Measurements from ENCODE around the gene PTPRN2. TPM values are rescaled to one million over a fixed set of nuclear protein-coding genes. Genes with fewer than 3 reads are reported as not detected.

The PTPRN2 gene
- total RNA-seq, 2 donors from 2014 or later: 0.35 to 0.61 TPM

DNA sequence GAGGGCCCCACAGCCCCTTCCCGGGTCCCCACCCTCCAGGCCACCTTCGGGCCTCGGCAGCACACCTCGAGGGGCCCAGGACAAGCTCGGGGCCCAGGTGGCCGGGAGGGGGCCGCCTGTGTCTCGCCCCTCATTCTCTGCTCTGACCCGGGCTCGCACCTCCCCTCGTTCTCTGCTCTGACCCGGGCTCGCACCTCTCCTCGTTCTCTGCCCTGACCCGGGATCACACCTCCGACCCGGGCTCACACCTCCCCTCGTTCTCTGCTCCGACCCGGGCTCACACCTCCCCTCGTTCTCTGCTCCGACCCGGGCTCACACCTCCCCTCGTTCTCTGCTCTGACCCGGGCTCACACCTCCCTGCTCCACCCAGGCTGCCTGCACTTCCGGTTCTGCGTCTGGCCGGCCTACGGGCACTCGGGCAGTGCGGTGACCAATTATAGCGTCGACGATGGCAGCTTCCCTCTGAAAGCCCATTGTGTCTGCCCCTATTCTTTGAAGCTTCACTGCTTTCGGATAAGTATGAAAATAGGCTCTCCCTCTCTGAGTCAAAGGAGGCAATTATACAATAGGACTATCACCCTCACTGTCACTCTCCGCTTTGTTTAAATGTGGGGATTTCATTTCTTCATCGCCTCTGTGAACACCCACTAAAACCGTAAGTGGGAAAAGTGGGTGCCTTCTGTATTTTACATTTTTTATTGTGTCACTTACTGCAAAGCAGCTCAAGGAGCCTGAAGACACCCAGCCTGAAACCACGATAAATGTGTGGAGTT lies 793.5 kb downstream of the PTPRN2 start:
- no peak for ATAC-seq
- DNase-seq (ENCODE audit: low spot score in 2 of 2): no peak
- Mint-ChIP-seq H3K9me3 (no peaks in the 10 kb centered on the region), H3K27ac (no peak overlapping the region), H3K36me3 (no peaks in the 10 kb centered on the region)

DNA sequence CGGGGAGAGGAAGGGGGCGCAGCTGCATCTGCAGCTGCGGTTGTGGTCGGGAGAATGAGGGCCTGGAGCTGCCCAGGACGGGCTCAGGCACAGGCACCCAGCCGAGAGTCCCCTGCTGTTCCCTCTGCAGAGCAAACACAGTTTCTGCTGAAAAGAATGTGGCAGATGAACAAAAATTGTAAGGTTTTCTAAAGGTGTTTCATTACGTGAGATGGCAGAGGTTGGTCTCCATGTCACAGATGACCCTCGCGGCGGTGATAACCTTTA lies 794.6 kb downstream of the PTPRN2 start:
- DNase-seq (ENCODE audit: low spot score in 2 of 2) (no peak), ATAC-seq (no peak)
- Mint-ChIP-seq H3K36me3 (no peaks in the 10 kb centered on the region), H3K27ac (no peak overlapping the region), H3K9me3 (no peaks in the 10 kb centered on the region)

DNA sequence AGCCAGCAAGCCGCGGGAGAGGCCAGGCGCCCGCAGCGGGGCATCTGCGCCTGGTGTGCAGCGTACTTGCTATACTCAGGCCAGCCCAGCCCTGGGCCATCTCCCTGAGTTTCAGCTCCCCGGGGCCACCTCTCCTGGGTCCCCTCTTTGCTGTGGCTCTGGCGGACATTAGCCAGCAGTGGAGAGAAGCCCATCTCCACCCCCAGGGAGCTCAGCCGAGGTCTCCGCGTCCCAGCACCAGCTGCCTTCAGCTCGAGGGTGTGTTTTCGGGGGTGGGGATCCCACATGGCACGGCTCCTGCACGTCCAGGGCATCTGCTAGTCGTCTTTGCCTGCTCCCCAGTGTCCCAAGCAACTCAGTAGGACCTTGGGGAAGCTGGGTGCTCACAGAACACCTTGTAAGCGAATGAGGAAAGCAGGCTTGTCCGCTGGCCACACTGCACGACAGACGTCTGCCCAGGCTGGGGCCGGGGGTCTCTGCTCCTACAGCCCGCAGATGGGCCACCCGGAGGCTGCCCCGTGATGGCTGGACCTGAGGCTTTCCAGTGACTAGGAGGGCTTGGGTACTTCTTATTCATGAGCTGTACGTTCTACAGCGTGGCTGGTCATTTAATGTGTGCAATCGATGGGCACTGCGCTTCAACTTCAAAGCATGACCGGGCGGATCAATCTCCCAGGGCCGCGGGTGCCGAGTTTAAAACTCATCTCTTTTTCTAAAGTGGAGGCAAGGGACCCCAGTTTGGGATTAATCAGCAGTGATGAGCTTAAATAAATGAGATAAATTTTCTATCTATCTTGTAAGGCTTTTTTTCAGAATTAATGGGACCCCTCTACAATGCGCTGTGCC lies 795.2 kb downstream of the PTPRN2 start:
- no peak overlapping the region for H3K27ac Mint-ChIP-seq
- ATAC-seq: no peak
- no peaks in the 10 kb centered on the region for H3K9me3 Mint-ChIP-seq
- H3K36me3 Mint-ChIP-seq: no peaks in the 10 kb centered on the region
- no peak for DNase-seq (ENCODE audit: low spot score in 2 of 2)

DNA sequence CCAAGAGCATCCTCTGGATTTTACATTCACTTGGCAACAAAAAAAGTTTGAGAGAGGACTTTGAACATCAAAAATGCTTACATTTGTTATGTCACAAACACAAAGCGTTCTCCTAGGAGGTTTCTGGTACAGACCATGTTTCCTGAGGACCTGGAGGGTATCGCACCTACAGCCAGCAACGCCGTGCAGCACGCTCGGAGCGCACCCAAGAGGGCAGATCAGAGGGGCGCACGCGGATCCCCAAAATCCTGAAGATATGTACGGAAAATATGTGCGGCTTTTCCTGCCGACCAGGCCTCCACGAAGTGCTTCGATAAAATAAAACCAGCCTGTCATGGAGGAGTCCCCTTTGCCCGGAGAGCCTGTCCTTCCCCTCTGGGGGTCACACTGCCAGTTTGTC lies 796.0 kb downstream of the PTPRN2 start:
- Mint-ChIP-seq H3K27ac (no peak overlapping the region), H3K9me3 (no peaks in the 10 kb centered on the region), H3K36me3 (no peaks in the 10 kb centered on the region)
- no peak for DNase-seq (ENCODE audit: low spot score in 2 of 2)
- no peak for ATAC-seq

DNA sequence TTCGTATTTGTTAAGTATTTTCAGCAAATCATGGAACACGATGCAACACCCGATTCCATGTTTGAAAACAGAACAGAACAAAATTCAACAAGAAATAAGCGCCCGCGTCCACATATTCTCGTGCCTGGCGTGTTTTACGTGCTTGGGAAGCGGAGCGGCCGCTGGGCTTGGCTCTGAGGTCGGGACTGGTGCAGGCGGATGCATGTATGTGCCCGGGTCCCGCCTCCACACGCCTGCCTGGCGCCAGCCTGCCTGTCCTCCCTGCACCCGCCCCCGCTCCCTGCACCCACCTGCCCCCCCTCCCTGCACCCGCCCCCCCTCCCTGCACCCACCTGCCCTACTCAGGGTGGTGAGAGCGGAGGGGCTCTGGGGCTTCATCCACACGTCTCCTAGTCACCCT lies 796.4 kb downstream of the PTPRN2 start:
- Mint-ChIP-seq H3K9me3 (no peaks in the 10 kb centered on the region), H3K36me3 (no peaks in the 10 kb centered on the region), H3K27ac (no peak overlapping the region)
- DNase-seq (ENCODE audit: low spot score in 2 of 2) (no peak), ATAC-seq (no peak)

DNA sequence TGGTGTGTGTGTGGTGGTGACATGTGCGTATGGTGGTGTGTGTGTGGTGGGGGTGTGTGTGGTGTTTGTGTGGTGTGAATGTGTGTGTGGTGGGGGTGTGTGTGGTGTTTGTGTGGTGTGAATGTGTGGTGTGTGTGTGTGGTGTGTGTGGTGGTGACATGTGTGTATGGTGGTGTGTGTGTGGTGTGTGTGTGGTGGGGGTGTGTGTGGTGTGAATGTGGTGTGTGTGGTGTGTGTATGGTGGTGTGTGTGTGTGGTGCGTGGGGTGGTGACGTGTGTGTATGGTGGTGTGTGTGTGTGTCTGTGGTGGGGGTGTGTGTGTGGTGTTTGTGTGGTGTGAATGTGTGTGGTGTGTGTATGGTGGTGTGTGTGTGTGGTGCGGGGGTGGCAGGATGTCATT lies 797.7 kb downstream of the PTPRN2 start:
- no peaks in the 10 kb centered on the region for H3K9me3 Mint-ChIP-seq
- ATAC-seq (peak in 1 of 2 donors; percentile 11), DNase-seq (ENCODE audit: low spot score in 2 of 2) (no peak)
- no peak overlapping the region for H3K27ac Mint-ChIP-seq
- no peaks in the 10 kb centered on the region for H3K36me3 Mint-ChIP-seq

DNA sequence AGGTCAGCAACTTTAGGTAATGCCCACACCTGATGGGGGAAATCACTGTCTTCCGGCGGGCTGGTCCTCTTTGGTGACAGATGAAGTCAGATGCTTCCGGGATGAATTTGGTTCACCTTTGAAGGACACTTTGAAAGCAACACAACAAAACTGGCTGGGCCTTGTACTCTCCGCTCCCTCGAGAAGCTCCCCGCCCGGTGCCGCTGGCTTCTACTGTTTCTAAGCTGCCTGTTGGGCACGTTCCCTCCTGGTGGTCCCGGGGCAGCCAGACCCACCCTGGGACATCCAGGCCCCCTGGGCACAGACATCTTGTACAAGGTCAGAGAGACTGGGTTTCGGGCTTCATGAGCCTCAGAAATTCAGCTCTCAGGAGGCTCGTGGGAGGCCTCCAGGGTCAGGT lies 798.5 kb downstream of the PTPRN2 start:
- no peak for ATAC-seq
- Mint-ChIP-seq H3K9me3 (no peaks in the 10 kb centered on the region), H3K36me3 (no peaks in the 10 kb centered on the region), H3K27ac (no peak overlapping the region)
- DNase-seq (ENCODE audit: low spot score in 2 of 2): no peak

DNA sequence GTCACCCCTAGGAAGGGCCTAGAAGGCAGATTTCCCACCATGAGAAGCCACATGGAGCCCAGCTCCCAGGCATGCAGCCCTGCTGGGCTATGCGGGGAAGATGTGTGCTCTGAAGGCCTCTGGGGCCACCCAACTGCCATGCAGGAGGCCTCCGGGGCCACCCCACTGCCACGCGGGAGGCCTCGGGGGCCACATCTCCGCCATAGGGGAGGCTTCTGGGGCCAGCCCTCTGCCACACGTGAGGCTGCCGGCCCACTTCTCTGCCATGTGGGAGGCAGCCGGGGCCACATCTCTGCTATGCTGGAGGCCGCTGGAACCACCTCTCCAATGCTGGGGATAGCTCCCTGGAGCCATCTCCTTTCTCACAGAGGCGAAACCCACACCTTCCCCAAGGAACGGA lies 799.0 kb downstream of the PTPRN2 start:
- no peak overlapping the region for H3K27ac Mint-ChIP-seq
- H3K9me3 Mint-ChIP-seq: no peaks in the 10 kb centered on the region
- H3K36me3 Mint-ChIP-seq: no peaks in the 10 kb centered on the region
- no peak for ATAC-seq
- no peak for DNase-seq (ENCODE audit: low spot score in 2 of 2)

DNA sequence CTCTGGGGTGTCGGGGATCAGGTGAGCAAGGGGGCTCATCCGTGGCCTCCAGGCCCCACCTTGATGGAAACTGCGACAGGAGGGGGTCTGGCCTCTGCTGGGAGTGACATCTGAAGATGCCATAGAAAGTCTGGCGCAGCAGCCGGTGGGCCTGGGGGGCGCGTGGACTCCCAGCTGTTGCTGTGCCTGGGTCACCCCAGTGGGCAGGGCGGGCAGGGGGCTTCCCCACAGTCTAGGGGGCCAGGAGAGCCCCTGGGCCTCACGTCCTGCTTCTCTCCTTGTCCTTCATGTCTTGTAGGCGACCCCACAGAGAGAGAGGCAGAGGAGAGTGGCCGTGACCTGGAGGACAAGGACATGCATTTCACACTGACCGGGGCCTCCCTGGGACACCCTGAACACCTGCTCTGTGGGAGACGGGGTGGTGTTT lies 800.3 kb downstream of the PTPRN2 start:
- DNase-seq (ENCODE audit: low spot score in 2 of 2) (no peak), ATAC-seq (no peak)
- H3K36me3 Mint-ChIP-seq: no peaks in the 10 kb centered on the region
- no peak overlapping the region for H3K27ac Mint-ChIP-seq
- H3K9me3 Mint-ChIP-seq: no peaks in the 10 kb centered on the region

DNA sequence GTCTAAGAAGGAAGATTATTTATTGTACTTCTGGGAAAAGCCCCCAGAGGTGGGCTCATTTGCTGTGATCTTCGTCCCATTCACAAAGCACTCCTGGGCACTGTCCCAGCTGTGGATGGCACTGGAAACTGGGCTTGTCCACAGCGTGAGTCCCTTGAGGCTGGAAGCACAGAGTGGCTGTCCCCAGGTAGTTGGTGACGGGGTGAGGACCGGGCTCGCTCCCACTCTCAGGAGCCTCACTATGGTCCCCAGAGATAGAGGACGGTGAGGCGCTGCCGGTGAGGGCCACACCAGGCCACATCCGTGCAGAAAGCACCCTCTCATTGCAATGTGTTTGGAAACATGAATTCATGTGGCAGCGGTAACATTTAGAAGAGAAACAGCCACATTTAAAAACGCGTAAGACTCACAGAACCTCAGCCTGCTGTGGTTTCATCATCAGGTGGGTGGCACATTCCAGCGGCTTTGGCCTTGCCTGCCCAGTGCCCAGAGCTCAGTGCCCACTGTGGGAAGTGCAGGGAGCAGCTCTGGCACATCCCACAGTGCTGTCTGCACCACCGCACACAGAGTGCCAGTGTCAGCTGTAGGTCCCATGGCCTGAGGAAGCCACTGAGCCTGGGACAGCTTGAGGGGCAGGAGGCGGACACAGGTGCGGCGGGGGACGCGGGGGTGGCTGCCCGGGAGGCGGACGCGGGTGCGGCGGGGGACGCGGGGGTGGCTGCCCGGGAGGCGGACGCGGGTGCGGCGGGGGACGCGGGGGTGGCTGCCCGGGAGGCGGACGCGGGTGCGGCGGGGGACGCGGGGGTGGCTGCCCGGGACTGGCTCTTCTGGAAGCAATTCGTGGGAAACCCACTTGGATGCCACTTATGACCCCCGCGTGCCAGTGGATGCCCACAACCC lies 801.0 kb downstream of the PTPRN2 start:
- DNase-seq (ENCODE audit: low spot score in 2 of 2) (no peak), ATAC-seq (no peak)
- Mint-ChIP-seq H3K36me3 (no peaks in the 10 kb centered on the region), H3K27ac (no peak overlapping the region), H3K9me3 (no peaks in the 10 kb centered on the region)

DNA sequence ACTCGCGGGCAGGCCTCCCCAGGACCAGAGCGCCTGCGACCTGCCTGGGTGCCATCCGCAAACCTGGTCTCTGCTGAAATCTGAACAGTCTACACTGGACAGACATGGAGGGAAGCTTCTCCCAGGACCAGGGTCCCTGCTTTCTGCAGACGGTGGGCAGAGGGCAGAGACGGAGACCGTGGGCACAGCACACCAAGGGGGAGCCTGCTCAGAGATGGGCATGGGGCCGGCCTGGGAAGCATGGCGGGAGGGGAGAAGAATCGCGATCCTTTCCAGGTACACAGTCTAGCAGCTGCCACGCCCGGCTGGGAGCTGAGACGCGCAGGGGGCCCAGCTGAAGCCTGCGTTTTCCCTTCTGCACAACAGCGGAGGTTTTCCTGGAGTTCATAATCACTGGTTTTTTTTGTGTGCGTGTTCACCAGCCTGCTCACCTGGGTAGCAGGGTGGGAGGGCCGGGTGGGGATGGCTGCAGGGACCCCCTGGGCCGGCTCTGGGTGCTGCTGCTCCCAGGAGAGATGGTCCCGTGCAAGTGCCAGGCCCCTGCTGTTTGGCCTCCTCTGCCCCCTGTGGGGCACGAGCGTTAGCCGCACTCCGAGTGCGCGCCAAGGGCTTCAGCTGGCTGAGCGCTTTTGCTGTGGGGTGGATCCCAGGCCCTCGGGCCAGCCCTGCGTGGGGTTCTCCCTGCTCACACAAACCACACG lies 802.0 kb downstream of the PTPRN2 start:
- no peak for ATAC-seq
- no peaks in the 10 kb centered on the region for H3K9me3 Mint-ChIP-seq
- H3K36me3 Mint-ChIP-seq: no peaks in the 10 kb centered on the region
- no peak overlapping the region for H3K27ac Mint-ChIP-seq
- no peak for DNase-seq (ENCODE audit: low spot score in 2 of 2)

DNA sequence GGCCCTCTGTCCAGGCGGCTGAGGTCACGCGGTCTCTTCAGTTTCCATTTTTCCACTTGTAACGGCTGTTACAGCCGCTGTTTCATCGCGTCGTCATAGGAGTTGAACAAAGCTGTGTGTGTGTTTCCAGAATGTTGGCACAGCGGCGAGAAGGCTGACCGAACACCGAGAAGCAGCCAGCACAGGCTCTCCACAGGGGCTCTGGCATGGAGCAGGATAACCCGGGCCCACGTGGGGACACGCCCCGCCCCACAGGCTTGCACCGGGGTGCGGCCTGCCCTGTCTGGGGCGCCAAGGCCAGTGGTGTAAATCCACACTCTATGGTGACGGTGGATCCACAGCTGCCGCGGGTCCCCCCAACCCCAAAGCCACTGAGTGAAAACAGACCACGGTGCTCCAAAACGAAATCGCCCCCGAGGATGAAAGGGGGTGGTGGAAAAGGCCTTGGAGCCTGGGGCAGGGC lies 802.6 kb downstream of the PTPRN2 start:
- no peak overlapping the region for H3K27ac Mint-ChIP-seq
- H3K36me3 Mint-ChIP-seq: no peaks in the 10 kb centered on the region
- DNase-seq (ENCODE audit: low spot score in 2 of 2) (no peak), ATAC-seq (no peak)
- H3K9me3 Mint-ChIP-seq: no peaks in the 10 kb centered on the region

DNA sequence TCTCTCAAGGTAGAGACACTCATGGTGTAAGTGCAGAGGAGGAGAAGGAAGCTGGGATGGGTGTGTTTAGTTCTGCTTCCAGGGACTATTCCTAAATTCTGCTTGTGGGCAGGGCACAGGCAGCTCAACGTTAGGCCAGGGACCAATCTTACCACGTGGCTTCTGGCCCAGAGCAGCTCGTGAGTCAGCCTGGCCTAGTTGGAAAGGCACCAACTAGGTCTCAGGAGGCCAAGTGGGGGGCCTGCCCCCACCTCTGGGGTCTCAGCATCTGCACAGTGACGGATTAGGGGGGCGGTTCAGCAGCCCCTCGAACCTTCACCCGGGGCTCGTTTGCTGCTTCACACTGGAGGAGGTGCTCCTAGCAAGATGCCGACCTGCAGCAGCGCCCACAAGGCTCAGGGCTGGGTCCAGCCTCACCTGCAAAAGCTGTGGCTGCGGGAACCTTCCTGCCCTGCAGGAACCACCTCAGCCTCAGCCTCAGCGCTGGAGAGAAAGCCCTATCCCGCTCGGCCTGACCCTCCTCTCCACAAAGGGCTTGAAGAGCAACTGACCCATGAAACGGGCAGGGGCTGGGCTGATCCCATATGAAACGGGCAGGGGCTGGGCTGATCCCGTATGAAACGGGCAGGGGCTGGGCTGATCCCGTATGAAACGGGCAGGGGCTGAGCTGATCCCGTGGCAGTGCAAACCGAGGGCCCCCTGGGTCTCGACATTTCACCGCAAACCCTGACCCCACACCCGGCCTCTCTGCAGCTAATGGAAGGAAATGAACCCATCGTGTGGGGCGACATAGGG lies 803.4 kb downstream of the PTPRN2 start:
- Mint-ChIP-seq H3K9me3 (no peaks in the 10 kb centered on the region), H3K36me3 (no peaks in the 10 kb centered on the region), H3K27ac (no peak overlapping the region)
- no peak for ATAC-seq
- DNase-seq (ENCODE audit: low spot score in 2 of 2): no peak

DNA sequence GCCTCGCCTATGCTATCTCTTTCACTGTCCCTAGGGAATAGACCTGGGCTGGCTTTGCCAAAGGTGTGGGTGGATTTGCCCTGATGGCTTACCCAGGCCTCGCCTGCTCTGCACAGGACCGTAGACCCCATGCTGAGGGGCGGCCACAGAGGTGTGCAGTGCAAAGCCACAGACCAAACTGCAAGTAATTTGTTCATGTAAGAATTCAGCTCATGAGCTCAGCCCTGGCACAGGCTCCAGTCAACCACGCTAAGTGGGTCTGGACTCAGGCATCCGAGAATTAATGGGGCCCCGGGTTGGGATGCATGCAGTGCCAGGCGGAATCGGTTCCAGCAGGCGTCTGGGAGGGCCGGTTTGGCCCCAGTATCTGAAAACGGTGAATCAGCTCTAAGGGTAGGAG lies 805.6 kb downstream of the PTPRN2 start:
- H3K36me3 Mint-ChIP-seq: no peaks in the 10 kb centered on the region
- H3K9me3 Mint-ChIP-seq: no peaks in the 10 kb centered on the region
- no peak for ATAC-seq
- no peak overlapping the region for H3K27ac Mint-ChIP-seq
- peak in 1 of 2 donors; percentile 33 for DNase-seq (ENCODE audit: low spot score in 2 of 2)

DNA sequence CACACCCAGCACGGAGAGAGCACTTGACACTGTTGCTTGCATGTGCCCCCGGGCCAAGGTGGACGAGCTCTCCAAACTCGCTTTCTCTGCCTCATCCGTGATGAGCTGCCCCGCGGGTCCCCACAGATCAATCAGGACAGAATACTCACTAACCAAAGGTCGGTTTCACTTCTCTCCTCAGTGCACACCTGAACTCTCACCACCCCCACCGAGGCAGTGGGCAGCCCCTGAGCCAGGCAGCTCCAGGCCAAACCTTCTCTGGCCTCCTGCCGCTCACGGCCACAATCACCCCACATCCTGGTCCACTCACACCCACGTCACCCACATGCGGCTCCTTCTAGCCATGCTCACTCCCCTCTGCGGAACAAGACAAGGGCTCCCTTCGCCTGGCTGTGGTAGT lies 806.9 kb downstream of the PTPRN2 start:
- Mint-ChIP-seq H3K9me3 (no peaks in the 10 kb centered on the region), H3K36me3 (no peaks in the 10 kb centered on the region), H3K27ac (peak overlapping the region in 1 of 2 donors; percentile 25)
- ATAC-seq (no peak), DNase-seq (ENCODE audit: low spot score in 2 of 2) (no peak)

DNA sequence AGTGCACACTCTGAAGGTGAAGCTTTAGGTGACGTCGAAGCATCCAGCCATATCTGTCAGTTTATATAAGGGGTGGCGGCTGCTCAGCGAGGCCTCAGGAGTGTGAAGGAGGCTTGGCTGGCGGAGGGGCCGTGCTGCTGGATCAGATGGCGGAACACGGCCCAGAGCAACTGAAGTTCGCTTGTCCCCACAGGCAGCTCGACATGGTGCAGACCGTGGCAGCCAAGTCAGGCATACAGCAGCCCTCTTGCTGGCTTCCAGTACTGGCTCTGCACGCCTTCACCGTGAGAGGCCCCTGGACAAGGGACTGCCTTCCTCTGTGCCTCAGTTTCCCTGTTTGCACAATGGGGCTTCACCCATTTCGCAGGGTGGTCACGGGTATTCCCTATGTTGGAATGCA lies 807.3 kb downstream of the PTPRN2 start:
- H3K9me3 Mint-ChIP-seq: no peaks in the 10 kb centered on the region
- no peak for DNase-seq (ENCODE audit: low spot score in 2 of 2)
- no peak overlapping the region for H3K27ac Mint-ChIP-seq
- ATAC-seq: no peak
- H3K36me3 Mint-ChIP-seq: no peaks in the 10 kb centered on the region
